Stimulated activated naive CD8-positive, alpha-beta T cell treated with anti-CD3 and anti-CD28 coated beads, Interleukin-15, amount 100 ng/mL, for 72 hours (primary cell): ENCODE measurements around the gene NPTX2.
"Not testable (repeated sequence)": the region's sequence is repeated elsewhere in the genome, so short reads cannot be mapped to it uniquely, and the experiment has no call there.

Experiments used
- ATAC-seq: fragments of 150-1000 bp; cut with Tn5 transposase; 2 replicates; pipeline ENCODE4 v1.10.0; 2021; ENCODE audit warnings: mild to moderate bottlenecking, moderate library complexity
- DNase-seq, 2 donors: peaks; one replicate each; pipeline ENCODE4 v3.0.0; 2021 to 2022
- H3K27ac Mint-ChIP-seq, 2 donors: one replicate each; pipeline ENCODE4 v1.8.0; 2022; ENCODE audit warnings: mild to moderate bottlenecking in 2 of 2, mixed read lengths in 2 of 2, moderate library complexity in 2 of 2
- H3K27me3 Mint-ChIP-seq: one replicate; pipeline ENCODE4 v1.8.0; 2022; ENCODE audit warnings: mixed read lengths
- H3K4me1 Mint-ChIP-seq: one replicate; pipeline ENCODE4 v1.8.0; 2022; ENCODE audit warnings: mild to moderate bottlenecking, mixed read lengths
- H3K4me3 Mint-ChIP-seq, 2 donors: one replicate each; pipeline ENCODE4 v1.8.0; 2022; ENCODE audit warnings: mild to moderate bottlenecking in 2 of 2, mixed read lengths in 2 of 2, moderate library complexity in 1 of 2
- H3K9me3 Mint-ChIP-seq, 2 donors: one replicate each; pipeline ENCODE4 v1.8.0; 2022; ENCODE audit warnings: mixed read lengths in 2 of 2

Gene NPTX2, protein sequence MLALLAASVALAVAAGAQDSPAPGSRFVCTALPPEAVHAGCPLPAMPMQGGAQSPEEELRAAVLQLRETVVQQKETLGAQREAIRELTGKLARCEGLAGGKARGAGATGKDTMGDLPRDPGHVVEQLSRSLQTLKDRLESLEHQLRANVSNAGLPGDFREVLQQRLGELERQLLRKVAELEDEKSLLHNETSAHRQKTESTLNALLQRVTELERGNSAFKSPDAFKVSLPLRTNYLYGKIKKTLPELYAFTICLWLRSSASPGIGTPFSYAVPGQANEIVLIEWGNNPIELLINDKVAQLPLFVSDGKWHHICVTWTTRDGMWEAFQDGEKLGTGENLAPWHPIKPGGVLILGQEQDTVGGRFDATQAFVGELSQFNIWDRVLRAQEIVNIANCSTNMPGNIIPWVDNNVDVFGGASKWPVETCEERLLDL

DNA sequence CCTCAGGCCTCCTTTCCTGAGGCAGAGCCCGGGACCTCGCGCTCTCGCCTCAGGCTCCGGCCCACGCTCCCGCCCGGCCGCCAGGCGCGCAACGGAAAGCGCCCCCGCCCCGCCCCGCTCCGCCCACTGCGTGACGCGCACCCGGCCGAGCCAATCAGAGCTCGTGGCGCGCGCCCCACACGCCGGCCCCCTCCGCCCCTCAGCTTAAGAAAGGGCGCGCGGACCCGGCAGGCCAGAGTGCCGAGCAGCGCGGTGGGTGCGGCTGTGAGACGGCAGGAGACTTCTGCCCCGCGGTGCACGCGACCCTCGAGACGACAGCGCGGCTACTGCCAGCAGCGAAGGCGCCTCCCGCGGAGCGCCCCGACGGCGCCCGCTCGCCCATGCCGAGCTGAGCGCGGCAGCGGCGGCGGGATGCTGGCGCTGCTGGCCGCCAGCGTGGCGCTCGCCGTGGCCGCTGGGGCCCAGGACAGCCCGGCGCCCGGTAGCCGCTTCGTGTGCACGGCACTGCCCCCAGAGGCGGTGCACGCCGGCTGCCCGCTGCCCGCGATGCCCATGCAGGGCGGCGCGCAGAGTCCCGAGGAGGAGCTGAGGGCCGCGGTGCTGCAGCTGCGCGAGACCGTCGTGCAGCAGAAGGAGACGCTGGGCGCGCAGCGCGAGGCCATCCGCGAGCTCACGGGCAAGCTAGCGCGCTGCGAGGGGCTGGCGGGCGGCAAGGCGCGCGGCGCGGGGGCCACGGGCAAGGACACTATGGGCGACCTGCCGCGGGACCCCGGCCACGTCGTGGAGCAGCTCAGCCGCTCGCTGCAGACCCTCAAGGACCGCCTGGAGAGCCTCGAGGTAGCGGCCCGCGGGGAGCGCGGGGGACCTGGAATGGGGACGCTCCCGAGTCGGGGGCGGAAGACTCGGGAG, at the start of gene NPTX2:
TSS of gene NPTX2 (plus strand) at position 235 of the 909 bp plus-strand sequence. CDS start at position 412, 177 bp downstream.
- Mint-ChIP-seq H3K27me3 (peaks cover 76% of the 10 kb centered on the region), H3K27ac (no peak within 1 kb of the TSS), H3K4me3 (peak within 1 kb of the TSS in 1 of 2 donors; percentile 38), H3K4me1 (peaks cover 5% of the 10 kb centered on the region), H3K9me3 (peaks cover 0 to 4% of the 10 kb centered on the region in 2 donors)
- ATAC-seq (peak; percentile 45), DNase-seq (no peak)

DNA sequence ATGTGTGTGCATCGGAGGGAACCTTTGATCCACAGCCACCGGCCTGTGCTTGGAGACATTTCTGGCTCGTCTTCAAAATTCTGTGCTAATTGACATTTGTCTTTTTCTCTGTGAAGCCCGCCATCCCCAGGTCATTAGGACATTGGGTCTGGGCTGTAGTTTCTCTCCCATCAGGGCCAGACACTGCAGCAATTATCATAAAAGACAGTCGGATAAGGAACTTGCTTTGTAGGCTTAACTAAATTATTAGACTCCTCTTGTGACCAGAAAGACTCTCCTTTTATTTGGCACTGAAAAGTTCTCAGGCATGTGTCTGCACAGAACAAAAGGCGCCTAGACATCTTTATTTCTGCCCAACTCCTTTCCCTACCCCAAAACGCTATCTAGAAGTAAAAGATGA, 49.1 kb upstream of the NPTX2 start:
- no peak for DNase-seq
- no peak for ATAC-seq
- H3K9me3 Mint-ChIP-seq = peaks cover 4 to 15% of the 10 kb centered on the region in 2 donors
- no peak overlapping the region for H3K4me3 Mint-ChIP-seq
- peaks cover 8% of the 10 kb centered on the region for H3K27me3 Mint-ChIP-seq
- H3K27ac Mint-ChIP-seq = no peak overlapping the region
- H3K4me1 Mint-ChIP-seq = no peaks in the 10 kb centered on the region

DNA sequence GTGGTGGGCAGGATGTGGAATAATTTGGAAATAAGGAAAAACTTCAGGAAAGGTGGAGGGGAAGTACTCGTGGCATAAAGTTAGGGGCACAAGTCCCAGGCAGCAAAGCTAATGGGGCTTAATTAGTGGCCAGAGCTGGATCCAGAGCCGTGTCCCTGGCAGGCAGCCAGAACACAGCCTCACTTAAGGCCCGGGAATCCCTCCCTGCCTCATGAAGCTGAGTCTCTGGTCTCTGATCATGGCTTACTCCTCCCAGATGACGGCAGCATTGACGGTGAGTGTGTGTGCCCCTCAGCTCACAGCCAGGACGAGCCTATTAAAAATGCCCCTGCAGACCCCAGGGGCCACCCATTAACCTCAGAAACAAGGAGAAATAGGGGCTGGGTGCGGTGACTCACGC, 48.2 kb upstream of the NPTX2 start:
- Mint-ChIP-seq H3K4me1 (no peaks in the 10 kb centered on the region), H3K4me3 (no peak overlapping the region), H3K27ac (no peak overlapping the region), H3K27me3 (peaks cover 5% of the 10 kb centered on the region), H3K9me3 (peaks cover 4 to 11% of the 10 kb centered on the region in 2 donors)
- ATAC-seq (no peak), DNase-seq (no peak)

DNA sequence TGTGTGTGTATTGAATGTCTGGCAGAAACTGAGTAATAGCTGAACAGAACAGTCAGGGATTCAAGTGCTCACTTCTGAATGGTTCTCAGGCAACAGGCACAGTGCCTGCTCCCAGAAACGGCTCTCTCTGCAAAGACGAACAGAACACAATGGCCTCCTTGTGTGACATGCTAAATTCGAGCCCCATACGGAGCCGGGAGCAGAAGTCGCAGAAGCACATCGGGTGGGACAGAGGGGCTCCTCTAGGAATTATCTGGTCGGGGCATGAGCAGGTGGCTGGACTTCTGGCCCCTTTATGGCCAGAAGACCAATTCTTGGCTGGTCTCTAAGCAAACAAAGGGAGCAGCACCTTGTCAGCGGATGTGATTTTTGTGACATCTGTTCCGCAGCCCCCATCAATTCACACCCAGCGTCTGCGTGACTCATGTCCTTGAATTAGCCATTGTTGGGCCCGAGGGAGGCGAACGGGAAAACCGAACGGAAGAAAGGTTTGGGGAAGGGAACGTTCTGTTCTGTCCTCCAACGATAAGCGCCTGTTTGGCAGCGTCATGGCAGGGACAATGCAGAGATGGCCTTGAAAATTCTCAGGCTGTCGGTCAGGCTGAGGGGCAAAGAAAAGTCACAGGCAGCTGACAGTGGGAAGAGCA, 47.3 kb upstream of the NPTX2 start:
- no peak overlapping the region for H3K27ac Mint-ChIP-seq
- ATAC-seq (no peak), DNase-seq (no peak)
- H3K27me3 Mint-ChIP-seq = no peaks in the 10 kb centered on the region
- peaks cover 1 to 7% of the 10 kb centered on the region in 2 donors for H3K9me3 Mint-ChIP-seq
- H3K4me3 Mint-ChIP-seq = no peak overlapping the region
- no peaks in the 10 kb centered on the region for H3K4me1 Mint-ChIP-seq

DNA sequence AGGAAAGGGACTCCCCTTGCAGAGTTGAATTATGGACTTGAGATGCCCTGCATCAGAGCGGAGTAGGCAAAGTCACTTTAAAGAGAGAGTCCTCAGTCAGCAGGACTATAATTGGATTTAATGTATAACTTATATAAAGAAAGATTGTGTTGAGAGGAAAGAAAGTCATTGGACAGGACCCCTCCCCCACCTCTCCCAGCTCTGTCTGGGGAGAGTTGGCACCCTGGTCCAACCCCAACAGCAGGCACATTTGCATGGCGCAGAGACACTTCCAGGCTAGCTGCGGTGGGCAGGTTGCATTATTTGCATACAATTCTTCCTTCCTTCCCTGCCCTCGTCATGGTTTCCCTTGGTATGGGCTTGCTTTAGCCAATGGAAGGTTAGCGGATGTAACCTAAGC, 46.1 kb upstream of the NPTX2 start:
- ATAC-seq (no peak), DNase-seq (no peak)
- Mint-ChIP-seq H3K27ac (no peak overlapping the region), H3K27me3 (no peaks in the 10 kb centered on the region), H3K4me1 (no peaks in the 10 kb centered on the region), H3K9me3 (peaks cover 9 to 17% of the 10 kb centered on the region in 2 donors), H3K4me3 (no peak overlapping the region)

DNA sequence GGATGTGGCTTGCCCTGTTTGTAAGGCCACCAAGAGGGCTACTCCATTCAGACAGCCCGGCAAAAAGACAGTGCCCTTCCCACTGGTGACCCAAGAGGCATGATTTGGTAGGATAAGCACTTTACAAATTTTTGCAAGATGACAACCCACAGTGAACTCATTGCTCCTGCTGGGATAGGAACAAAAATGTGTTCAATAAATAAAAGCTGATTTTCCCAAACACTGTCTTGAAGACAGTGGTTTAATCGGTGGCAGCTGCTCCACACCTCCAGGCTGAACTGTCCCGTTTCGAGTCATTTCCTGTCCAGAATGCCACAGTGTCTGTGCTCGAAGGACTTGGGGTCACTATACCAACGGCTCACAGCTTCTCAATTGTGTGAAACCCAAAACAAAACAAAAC, 45.1 kb upstream of the NPTX2 start:
- peaks cover 16 to 27% of the 10 kb centered on the region in 2 donors for H3K9me3 Mint-ChIP-seq
- H3K27me3 Mint-ChIP-seq = no peaks in the 10 kb centered on the region
- no peak for DNase-seq
- ATAC-seq = no peak
- H3K4me1 Mint-ChIP-seq = no peaks in the 10 kb centered on the region
- no peak overlapping the region for H3K4me3 Mint-ChIP-seq
- H3K27ac Mint-ChIP-seq = no peak overlapping the region

DNA sequence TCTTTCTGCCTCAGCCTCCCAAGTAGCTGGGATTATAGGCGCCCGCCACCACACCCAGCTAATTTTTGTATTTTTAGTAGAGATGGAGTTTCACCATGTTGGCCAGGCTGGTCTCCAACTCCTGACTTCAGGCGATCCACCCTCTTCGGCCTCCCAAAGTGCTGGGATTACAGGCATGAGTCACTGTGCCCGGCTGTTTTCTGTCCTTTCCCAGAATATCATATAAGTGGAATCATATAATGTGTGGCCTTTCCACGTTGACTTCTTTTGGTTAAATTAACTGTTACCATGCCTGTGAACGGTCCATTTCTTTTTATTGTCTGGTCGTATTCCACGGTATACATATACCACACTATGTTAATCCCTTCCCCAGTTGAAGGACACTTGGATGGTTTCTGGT, 44.4 kb upstream of the NPTX2 start:
- not testable (repeated sequence) for DNase-seq, H3K4me3 Mint-ChIP-seq, H3K27ac Mint-ChIP-seq, H3K27me3 Mint-ChIP-seq, ATAC-seq, H3K4me1 Mint-ChIP-seq
- H3K9me3 Mint-ChIP-seq = peaks cover 16 to 30% of the 10 kb centered on the region in 2 donors

DNA sequence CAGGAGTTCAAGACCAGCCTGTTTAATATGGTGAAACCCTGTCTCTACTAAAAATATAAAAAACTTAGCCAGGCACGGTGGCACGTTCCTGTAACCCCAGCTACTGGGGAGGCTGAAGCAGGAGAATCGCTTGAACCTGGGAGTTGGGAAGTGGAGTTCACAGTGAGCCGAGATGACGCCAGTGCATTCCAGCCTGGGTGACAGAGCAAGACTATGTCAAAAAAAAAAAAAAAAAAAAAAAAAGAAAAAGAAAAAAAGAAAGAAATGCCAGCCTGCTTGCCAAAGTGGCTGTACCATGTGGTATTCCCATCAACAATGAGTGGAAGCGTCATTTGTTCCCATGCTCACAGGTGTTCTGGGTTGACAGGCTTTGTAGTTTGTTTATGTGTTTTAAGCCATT, 43.3 kb upstream of the NPTX2 start:
- Mint-ChIP-seq H3K4me3 (no peak overlapping the region), H3K27ac (no peak overlapping the region), H3K27me3 (no peaks in the 10 kb centered on the region), H3K4me1 (no peaks in the 10 kb centered on the region), H3K9me3 (peaks cover 16 to 37% of the 10 kb centered on the region in 2 donors)
- ATAC-seq = no peak
- no peak for DNase-seq

DNA sequence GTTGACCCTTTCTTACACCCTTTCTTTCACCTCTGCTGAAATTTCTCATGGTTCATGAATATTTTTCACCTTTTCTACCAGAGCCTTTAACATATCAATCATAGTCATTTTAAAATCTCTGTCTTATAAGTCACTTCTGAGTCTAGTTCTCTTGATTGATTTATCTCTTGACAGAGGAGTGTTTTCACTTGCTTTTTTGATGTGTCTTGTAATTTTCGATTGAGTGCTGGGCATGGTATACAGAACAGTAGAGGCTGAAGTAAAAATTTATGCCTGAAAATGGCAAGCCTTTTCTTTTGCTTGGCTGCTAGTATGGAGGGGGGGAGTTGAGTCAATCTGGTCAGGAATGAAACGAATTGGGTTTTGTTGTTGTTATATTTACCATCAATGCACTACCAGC, 41.2 kb upstream of the NPTX2 start:
- no peak overlapping the region for H3K4me3 Mint-ChIP-seq
- no peak for ATAC-seq
- no peaks in the 10 kb centered on the region for H3K27me3 Mint-ChIP-seq
- DNase-seq = no peak
- no peak overlapping the region for H3K27ac Mint-ChIP-seq
- H3K4me1 Mint-ChIP-seq = no peaks in the 10 kb centered on the region
- H3K9me3 Mint-ChIP-seq = peaks cover 16 to 37% of the 10 kb centered on the region in 2 donors

DNA sequence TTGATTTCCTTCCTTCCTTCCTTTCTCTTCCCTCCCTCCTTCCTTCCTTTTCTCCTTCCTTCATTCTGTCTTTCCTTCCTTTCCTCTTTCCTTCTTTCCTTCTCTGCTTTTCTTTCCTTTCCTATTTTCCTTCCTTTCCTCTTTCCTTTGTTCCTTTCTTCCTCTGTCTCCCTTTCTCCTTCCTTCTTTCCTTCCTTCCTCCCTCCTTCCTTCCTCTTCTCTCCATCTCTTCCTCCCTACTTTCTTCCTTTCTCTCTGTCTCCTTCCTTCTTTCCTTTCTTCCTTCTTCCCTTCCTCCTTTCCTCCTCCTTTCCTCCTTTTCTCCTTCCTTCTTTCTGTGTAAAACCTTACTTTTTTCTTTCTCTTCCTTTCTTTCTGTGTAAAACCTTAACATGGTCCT, 32.3 kb upstream of the NPTX2 start:
- no peaks in the 10 kb centered on the region for H3K27me3 Mint-ChIP-seq
- no peak overlapping the region for H3K4me3 Mint-ChIP-seq
- ATAC-seq (no peak), DNase-seq (no peak)
- no peaks in the 10 kb centered on the region for H3K4me1 Mint-ChIP-seq
- H3K27ac Mint-ChIP-seq = peak overlapping the region in 1 of 2 donors; percentile 9
- peaks cover 8 to 10% of the 10 kb centered on the region in 2 donors for H3K9me3 Mint-ChIP-seq

DNA sequence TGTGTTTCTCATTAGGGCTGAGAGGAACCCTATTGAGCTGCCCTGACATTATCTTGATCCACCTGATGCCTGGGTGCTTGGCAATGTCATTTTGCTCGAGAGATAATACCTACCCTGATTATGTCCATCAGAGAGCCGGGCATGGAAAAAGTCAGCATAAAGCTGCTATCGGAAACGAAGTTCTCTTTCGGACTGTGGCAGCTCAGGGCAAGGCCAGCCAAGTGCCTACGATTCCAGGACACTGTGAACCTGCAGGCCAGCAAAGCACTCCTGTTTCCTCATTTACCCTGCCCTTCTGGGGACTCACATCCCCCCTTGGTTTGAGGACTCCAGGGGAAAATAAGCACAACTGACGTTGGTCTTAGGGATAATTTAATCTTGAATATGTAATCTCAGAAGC, 25.2 kb upstream of the NPTX2 start:
- no peak overlapping the region for H3K4me3 Mint-ChIP-seq
- ATAC-seq = no peak
- no peak for DNase-seq
- H3K27me3 Mint-ChIP-seq = peaks cover 8% of the 10 kb centered on the region
- H3K27ac Mint-ChIP-seq = no peak overlapping the region
- no peaks in the 10 kb centered on the region for H3K4me1 Mint-ChIP-seq
- H3K9me3 Mint-ChIP-seq = no peaks in the 10 kb centered on the region

DNA sequence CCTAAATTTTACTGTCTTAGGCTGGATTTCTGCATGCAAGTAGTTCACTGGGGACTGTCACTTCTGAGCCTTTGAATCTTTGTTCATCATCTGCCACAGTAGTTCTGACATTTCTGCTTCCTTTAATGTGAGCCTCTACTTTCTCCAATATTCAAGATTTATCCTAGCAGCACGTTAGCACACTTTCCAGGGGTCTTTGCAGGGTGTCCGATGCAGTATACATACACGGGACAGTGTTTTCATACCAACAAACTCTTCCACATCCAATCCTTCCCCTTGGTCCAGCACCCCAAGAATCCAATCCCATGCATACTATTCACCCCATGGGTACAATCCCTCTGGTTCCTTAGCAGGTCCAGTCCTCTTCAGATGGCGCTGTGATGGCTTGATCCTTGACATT, 22.7 kb upstream of the NPTX2 start:
- H3K27ac Mint-ChIP-seq = no peak overlapping the region
- H3K27me3 Mint-ChIP-seq = peaks cover 8% of the 10 kb centered on the region
- no peak overlapping the region for H3K4me3 Mint-ChIP-seq
- no peaks in the 10 kb centered on the region for H3K9me3 Mint-ChIP-seq
- no peaks in the 10 kb centered on the region for H3K4me1 Mint-ChIP-seq
- ATAC-seq = no peak
- DNase-seq = no peak

DNA sequence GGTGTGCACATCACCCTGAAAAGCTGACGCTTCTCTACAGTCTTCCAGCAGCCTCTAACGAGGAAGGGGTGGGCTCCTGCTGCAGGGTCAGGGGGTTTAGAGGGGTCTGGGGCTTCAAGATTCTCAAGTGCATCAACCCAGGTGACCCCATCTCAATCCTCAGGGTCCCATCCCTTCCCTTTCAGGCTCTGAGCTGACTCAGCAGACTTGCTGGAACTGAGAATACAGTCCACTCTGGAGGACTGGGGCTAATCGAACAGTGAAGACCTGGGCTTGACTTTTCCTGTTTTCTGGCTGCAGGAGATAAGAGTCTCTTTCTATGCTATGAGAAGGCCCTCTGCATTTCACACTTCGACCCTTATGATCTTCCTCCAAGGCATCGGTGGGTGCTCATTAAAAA, 22.3 kb upstream of the NPTX2 start:
- no peaks in the 10 kb centered on the region for H3K9me3 Mint-ChIP-seq
- H3K4me1 Mint-ChIP-seq = no peaks in the 10 kb centered on the region
- no peak for ATAC-seq
- no peak overlapping the region for H3K4me3 Mint-ChIP-seq
- no peak overlapping the region for H3K27ac Mint-ChIP-seq
- peaks cover 8% of the 10 kb centered on the region for H3K27me3 Mint-ChIP-seq
- no peak for DNase-seq

DNA sequence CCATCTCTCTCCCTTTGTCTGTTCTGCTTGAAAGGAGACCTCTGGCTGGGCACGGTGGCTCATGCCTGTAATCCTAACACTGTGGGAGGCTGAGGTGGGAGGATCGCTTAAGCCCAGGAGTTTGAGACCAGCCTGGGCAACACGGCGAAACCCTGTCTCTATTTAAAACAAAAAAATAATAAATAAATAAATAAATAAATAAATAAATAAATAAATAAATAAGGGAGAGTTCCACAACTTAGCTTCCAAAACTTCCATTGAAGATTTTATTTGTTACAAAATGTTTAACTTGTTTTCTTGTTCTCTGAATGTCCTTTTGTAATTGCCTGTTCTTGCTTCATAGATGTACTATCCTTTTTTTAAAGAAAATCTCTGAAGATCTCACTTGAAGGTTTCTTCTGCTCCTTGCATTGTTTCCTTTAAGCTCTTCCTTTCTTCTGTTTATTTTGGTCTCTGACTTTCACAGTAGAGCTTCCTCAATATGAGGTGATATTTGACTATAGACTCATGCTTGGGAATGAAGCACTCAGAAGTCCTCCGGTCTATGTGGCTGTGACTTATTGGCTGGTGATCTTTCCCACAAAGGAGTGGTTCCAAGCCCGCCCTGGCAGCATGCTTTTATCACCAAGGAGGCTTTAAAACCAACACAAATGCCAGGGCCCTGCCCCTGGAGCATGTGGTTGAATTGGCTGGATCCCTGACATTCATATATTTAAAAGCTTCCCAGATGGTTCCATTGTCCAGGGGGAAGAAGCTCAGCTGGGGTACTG, 18.1 kb upstream of the NPTX2 start:
- peak overlapping the region in 1 of 2 donors; percentile 44 for H3K27ac Mint-ChIP-seq
- peaks cover 6% of the 10 kb centered on the region for H3K27me3 Mint-ChIP-seq
- no peak for ATAC-seq
- H3K4me1 Mint-ChIP-seq = no peaks in the 10 kb centered on the region
- no peak for DNase-seq
- H3K9me3 Mint-ChIP-seq = no peaks in the 10 kb centered on the region
- no peak overlapping the region for H3K4me3 Mint-ChIP-seq

DNA sequence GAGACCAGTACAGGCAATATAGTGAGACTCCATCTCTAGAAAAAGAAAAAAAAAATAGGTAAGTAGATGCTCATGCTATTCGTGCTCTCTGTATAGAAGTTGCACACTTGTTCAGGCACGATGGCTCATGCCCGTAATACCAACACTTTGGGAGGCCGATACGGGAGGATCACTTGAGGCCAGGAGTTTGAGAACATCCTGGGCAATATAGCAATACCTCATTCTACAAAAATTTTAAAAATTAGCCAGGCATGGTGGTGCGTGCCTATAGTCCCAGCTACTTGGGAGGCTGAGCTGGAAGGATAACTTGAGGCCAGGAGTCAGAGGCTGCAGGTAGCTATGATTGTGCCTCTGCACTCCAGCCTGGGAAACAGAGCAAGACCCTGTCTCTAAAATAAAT, 17.2 kb upstream of the NPTX2 start:
- Mint-ChIP-seq H3K27me3 (no peaks in the 10 kb centered on the region), H3K4me1 (no peaks in the 10 kb centered on the region), H3K9me3 (no peaks in the 10 kb centered on the region)

More for the DNA sequence above, 17.2 kb upstream of the NPTX2 start:
- Mint-ChIP-seq H3K4me3 (no peak overlapping the region), H3K27ac (no peak overlapping the region)
- ATAC-seq (no peak), DNase-seq (no peak)
